Adrenal gland (tissue), 5 donors: ENCODE measurements around the gene CCSER1.

Experiments used
- POLR2A ChIP-seq, 2 donors: fragments of 450-650 bp; IDR thresholded peaks; one replicate each; pipeline ENCODE4 v1.6.1; 2017; ENCODE audit warnings: antibody characterized with exemption in 2 of 2, mild to moderate bottlenecking in 2 of 2, moderate library complexity in 1 of 2
- TF ChIP-seq, protein P1 (sequence below), 6 experiments: fragments of 450-650 bp in 4 of 6; fragments of 200-600 bp in 2 of 6; sonication (generic) in 1 of 6; IDR thresholded peaks; 1 replicate in 5 of 6; 2 replicates in 1 of 6; pipeline versions ENCODE4 v1.5.1 to v1.8.0; 2016 to 2021; ENCODE audit warnings: antibody characterized with exemption in 6 of 6, mild to moderate bottlenecking in 2 of 6, moderate library complexity in 1 of 6
- donor health status: DM: no; HTN: no; CAD: no.

DNA sequence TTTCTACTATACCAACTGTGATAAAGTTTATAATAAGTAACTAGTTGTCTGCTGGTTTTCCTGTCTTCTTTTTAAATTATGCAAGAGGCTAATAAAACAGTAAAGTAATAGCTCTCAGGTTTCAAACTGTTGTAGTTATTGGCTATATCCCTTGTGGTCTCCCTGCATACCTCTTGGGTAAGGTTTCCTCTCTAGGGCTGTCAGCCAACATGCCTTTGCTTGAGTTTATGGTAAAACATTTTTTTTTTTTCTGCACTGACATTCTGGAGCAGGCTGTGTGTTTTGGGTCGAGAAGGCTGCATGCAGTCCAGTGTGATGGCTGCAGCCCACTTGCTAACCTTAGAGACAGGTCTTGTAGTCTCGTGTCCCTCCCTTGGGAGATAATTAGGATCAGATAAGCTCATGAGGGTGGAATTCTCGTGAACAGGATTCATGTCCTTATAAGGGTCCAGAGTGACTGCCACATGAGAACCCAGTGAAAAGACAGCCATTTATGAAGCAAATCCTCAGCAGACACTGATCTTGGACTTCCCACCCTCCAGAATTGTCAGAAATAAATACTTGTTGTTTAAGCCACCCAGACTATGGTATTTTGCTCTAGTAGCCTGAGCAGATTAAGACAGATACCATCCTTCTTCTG is 831.2 kb downstream of the CCSER1 start:
- TF ChIP-seq, protein P1, sequence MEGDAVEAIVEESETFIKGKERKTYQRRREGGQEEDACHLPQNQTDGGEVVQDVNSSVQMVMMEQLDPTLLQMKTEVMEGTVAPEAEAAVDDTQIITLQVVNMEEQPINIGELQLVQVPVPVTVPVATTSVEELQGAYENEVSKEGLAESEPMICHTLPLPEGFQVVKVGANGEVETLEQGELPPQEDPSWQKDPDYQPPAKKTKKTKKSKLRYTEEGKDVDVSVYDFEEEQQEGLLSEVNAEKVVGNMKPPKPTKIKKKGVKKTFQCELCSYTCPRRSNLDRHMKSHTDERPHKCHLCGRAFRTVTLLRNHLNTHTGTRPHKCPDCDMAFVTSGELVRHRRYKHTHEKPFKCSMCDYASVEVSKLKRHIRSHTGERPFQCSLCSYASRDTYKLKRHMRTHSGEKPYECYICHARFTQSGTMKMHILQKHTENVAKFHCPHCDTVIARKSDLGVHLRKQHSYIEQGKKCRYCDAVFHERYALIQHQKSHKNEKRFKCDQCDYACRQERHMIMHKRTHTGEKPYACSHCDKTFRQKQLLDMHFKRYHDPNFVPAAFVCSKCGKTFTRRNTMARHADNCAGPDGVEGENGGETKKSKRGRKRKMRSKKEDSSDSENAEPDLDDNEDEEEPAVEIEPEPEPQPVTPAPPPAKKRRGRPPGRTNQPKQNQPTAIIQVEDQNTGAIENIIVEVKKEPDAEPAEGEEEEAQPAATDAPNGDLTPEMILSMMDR (IDR thresholded peaks at IDR 0.05) = no peak
- TF ChIP-seq POLR2A (IDR thresholded peaks at IDR 0.05) = no peak
